ENCODE data around the gene UCHL5.
A peak's percentile ranks its signal among the peaks of the same experiment; 100 is the strongest.
"Not testable (repeated sequence)": the region's sequence is repeated elsewhere in the genome, so short reads cannot be mapped to it uniquely, and the experiment has no call there.

UCHL5 gene

GRCh38 chr1:193058529-193059281 lies 455 bp downstream of the UCHL5 start:
- TF ChIP-seq JUND (IDR thresholded peaks at IDR 0.05; ENCODE audit: low read depth), result no peak
- DNase-seq (ENCODE audit: low read depth in 1 of 2, low spot score in 1 of 2), result peak in 1 of 2 experiments; percentile 68
- in situ Hi-C loops (cut with HindIII; ENCODE audit: low pct_unique_long_range_greater_than_20kb, low sequenced_read_pairs), result no loop called here

DNA sequence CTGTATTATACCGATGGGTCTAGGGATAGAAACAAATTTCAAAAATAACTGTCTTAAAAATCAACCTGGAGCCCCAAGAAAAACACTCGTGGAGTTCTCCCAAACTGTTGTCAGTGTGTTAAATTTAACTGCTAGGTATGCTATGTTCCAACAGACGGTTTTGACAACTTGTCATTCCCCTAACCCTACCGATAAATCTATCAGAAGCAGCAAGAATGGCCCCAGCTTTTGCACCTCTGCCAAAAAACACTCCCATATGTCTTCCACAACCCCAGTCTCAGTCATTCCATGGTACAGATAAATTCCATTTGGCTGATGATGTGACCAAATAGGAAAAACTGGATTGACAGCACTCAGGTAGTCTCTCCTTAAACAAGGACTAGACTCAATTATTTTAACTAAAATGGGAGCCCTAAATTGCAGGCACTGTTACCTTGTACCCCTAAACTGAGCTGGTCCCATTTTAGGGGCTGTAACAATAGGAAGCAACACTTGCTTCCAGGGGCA lies 4.9 kb downstream of the UCHL5 start:
- no peak for TF ChIP-seq JUND (IDR thresholded peaks at IDR 0.05; ENCODE audit: low read depth)
- in situ Hi-C loops (cut with HindIII; ENCODE audit: low pct_unique_long_range_greater_than_20kb, low sequenced_read_pairs), result no loop called here
- peak in 1 of 2 experiments; percentile 59 for DNase-seq (ENCODE audit: low read depth in 1 of 2, low spot score in 1 of 2)

DNA sequence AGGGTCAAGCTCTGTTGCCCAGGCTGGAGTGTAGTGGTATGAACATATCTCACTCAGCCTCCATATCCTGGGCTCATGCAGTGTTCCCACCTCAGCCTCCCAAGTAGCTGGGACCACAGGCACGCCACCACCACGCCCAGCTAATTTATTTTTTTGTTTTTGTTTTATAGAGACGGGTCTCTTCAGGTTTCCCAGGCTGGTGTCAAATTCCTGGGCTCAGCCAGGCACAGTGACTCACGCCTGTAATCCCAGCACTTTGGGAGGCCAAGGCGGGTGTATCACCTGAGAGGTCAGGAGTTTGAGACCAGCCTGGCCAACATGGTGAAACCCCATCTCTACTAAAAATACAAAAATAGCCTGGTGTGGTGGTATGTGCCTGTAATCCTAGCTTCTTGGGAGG lies 10.2 kb downstream of the UCHL5 start:
- in situ Hi-C loops (cut with HindIII; ENCODE audit: low pct_unique_long_range_greater_than_20kb, low sequenced_read_pairs); DNase-seq (ENCODE audit: low read depth in 1 of 2, low spot score in 1 of 2): not testable (repeated sequence)

DNA sequence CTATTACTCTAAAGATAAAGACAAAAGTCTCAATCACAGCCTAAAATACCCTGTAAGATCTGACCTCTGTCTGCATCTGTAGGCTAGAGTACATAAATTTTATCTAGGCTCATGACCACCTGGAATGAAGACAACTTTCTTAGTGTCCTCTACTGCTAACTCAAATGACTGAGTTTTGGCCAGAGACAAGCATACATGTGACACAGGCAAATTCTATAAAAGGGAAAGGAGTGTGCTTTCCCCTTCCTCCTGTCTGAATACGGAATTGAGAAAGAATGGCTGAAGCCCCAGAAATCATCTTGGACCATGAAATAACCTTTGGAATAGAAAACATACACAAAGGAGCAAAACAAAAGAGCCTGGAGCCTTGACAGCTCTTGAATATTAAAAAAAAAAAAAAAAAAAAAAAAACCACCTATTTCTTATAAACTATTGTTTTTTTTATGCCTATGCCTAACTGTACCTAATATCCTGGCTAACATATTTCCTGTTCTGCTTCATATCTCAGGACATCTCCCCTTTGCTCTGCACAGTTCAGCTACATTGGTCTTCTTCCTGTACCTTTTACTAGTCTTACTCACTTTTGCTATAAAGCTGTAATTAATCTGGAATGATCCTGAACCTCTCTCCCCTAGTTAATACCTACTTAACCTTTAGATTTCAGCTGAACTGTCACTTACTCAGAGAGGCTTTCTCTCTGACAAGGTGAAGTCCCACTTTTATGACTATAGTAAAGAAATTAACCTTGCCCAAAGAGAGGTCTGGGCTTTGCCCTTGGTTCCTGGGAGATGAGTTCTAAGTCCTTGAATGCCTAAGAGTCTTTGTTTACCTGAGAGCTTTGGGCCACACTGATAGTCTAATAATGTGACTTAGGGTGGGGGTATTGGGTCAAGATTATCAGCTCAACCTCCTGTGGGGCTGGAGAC lies 16.1 kb downstream of the UCHL5 start:
- TF ChIP-seq JUND (IDR thresholded peaks at IDR 0.05; ENCODE audit: low read depth), result no peak
- in situ Hi-C loops (cut with HindIII; ENCODE audit: low pct_unique_long_range_greater_than_20kb, low sequenced_read_pairs), result no loop called here
- DNase-seq (ENCODE audit: low read depth in 1 of 2, low spot score in 1 of 2), result no peak

DNA sequence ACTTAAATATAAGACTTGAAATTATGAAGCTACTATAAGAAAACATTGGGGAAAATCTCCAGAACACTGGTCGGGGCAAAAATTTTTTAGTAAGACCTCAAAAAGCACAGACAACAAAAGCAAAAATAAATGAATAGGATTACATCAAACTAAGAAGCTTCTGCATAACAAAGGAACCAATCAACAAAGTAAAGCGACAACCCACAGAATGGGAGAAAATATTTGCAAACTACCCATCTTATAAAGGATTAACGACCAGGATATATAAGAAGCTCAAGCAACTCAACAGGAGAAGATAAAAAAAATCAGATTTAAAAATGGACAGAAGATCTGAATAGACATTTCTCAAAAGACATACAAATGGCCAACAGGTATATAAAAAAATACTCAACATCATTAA lies 19.1 kb downstream of the UCHL5 start:
- in situ Hi-C loops (cut with HindIII; ENCODE audit: low pct_unique_long_range_greater_than_20kb, low sequenced_read_pairs), result no loop called here
- DNase-seq (ENCODE audit: low read depth in 1 of 2, low spot score in 1 of 2), result no peak
- no peak for TF ChIP-seq JUND (IDR thresholded peaks at IDR 0.05; ENCODE audit: low read depth)

DNA sequence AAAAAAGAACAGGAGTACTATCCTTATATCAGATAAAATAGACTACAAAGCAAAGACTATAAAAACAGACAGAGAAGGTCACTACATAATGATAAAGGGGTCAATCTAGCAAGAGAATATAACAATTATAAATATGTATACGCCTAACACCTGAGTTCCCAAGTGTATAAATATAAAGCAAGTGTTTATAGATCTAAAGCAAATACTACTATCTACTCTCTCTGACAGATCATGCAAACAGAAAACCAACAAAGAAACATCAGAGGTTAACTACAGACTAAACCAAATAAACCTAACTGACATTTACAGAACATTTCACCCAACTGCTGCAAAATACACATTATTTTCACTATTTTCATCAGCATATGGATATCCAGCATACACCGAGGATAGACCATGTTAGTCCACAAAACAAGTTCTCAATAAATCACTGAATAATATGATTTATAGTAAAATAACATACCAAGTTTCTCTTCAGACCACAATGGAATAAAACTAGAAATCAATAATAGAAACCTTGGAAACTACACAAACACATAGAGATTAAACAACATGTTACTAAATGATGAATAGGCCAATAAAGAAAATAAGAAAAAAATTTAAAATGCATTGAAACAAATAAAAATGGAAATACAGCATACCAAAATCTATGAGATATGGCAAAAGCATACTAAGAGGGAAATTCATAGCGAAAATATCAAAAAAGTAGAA lies 22.7 kb downstream of the UCHL5 start:
- in situ Hi-C loops (cut with HindIII; ENCODE audit: low pct_unique_long_range_greater_than_20kb, low sequenced_read_pairs), result no loop called here
- no peak for DNase-seq (ENCODE audit: low read depth in 1 of 2, low spot score in 1 of 2)
- no peak for TF ChIP-seq JUND (IDR thresholded peaks at IDR 0.05; ENCODE audit: low read depth)

DNA sequence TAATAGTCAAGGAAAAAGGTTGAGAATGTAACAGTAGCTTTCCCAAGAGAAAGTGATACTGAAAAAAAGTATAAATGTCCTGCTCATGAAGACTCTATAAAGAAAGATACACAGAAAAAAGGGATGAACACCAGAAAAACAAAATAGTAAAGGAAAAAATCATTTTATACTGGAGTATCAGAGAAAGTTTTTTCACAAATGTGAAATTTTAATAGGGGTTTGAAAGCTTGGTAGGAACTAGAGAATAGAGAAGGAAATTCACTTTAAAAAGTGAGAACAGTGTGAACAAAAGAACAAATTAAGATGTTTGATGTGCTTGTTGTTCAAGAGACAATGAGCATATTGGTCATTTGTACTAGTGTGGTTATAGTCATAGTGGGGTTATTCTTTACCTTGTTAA lies 25.6 kb downstream of the UCHL5 start:
- DNase-seq (ENCODE audit: low read depth in 1 of 2, low spot score in 1 of 2), result no peak
- TF ChIP-seq JUND (IDR thresholded peaks at IDR 0.05; ENCODE audit: low read depth), result no peak
- in situ Hi-C loops (cut with HindIII; ENCODE audit: low pct_unique_long_range_greater_than_20kb, low sequenced_read_pairs), result no loop called here

GRCh38 chr1:193032643-193033427 lies 26.3 kb downstream of the UCHL5 start:
- DNase-seq (ENCODE audit: low read depth in 1 of 2, low spot score in 1 of 2); in situ Hi-C loops (cut with HindIII; ENCODE audit: low pct_unique_long_range_greater_than_20kb, low sequenced_read_pairs): not testable (repeated sequence)

DNA sequence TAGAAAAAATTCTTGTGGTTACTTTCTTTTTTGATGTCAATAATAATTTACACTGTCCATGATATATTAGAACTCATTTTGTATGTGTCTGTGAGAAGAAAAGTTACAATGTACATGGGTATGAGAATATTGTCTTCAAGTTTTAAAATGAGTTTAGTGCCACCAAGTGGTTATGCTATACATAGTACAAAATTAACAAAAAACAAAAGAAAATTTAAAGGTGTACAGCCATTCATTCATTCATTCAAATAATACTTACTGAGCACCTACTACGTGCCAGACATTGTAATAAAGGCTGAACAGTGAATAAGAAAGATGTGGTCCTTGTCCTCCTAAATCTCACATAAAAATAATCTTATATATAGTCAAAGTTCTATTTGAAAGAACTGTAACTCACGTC lies 27.7 kb downstream of the UCHL5 start:
- in situ Hi-C loops (cut with HindIII; ENCODE audit: low pct_unique_long_range_greater_than_20kb, low sequenced_read_pairs), result no loop called here
- no peak for TF ChIP-seq JUND (IDR thresholded peaks at IDR 0.05; ENCODE audit: low read depth)
- peak in 1 of 2 experiments; percentile 34 for DNase-seq (ENCODE audit: low read depth in 1 of 2, low spot score in 1 of 2)

DNA sequence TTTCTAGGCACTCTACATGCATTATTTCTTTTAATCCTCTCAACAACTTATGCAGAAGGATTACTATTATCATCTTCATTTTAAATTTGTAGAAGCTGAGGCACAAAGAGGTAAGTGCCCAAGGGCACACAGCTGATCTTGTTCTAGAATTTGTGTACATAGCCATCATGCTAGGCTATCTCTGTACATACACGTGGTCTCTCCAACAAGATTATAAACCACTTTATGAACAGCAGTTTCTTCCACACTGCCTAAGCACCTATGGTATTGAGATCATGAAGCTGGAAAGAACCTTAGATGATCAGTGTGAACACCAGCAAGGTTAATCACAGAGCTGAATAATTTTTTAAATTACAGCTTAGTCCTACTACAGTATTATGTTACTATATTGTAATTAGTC lies 28.9 kb downstream of the UCHL5 start:
- TF ChIP-seq JUND (IDR thresholded peaks at IDR 0.05; ENCODE audit: low read depth), result no peak
- in situ Hi-C loops (cut with HindIII; ENCODE audit: low pct_unique_long_range_greater_than_20kb, low sequenced_read_pairs), result no loop called here
- no peak for DNase-seq (ENCODE audit: low read depth in 1 of 2, low spot score in 1 of 2)

DNA sequence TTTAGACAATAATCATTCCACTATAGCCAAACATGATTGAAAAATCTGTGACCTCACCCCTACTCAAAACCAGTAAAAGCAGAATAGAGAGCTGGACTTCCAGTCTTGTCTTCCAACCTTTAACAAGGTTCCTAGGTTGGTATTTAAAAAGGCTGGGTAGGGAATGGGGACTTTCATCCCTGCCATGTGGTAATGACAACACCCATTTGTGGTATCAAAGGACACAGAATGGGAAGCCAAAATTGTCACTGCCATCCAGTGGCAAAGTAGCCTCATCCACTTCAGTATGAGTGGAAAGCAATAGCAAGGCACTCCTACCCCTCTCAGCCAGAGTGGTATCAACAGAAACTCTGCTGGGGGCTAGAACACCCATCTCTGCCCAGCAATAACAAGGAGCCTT lies 33.9 kb downstream of the UCHL5 start:
- no peak for DNase-seq (ENCODE audit: low read depth in 1 of 2, low spot score in 1 of 2)
- no peak for TF ChIP-seq JUND (IDR thresholded peaks at IDR 0.05; ENCODE audit: low read depth)
- in situ Hi-C loops (cut with HindIII; ENCODE audit: low pct_unique_long_range_greater_than_20kb, low sequenced_read_pairs), result no loop called here
